Activated CD4-positive, alpha-beta T cell treated with anti-CD3 and anti-CD28 coated beads, Interleukin-2, amount 10 ng/mL, durations not matched to agents 24 days and 14 days (primary cell): Measurements from ENCODE around the gene BRAF. TPM values are rescaled to one million over a fixed set of nuclear protein-coding genes. Genes with fewer than 3 reads are reported as not detected.
"Not testable (repeated sequence)": the region's sequence is repeated elsewhere in the genome, so short reads cannot be mapped to it uniquely, and the experiment has no call there.

Experiments
- DNase-seq: peaks from one replicate; pipeline ENCODE4 v3.0.0; 2022
- H3K27ac Mint-ChIP-seq: one replicate; pipeline ENCODE4 v1.8.0; 2022; ENCODE audit warnings: mild to moderate bottlenecking, mixed read lengths
- H3K27me3 Mint-ChIP-seq: one replicate; pipeline ENCODE4 v1.8.0; 2022; ENCODE audit warnings: mixed read lengths
- H3K36me3 Mint-ChIP-seq: one replicate; pipeline ENCODE4 v1.8.0; 2022; ENCODE audit warnings: low read depth, mild to moderate bottlenecking, mixed read lengths
- H3K4me1 Mint-ChIP-seq: one replicate; pipeline ENCODE4 v1.8.0; 2021; ENCODE audit warnings: mixed read lengths
- H3K4me3 Mint-ChIP-seq: one replicate; pipeline ENCODE4 v1.8.0; 2022; ENCODE audit warnings: mild to moderate bottlenecking, moderate library complexity, mixed read lengths
- H3K9me3 Mint-ChIP-seq: one replicate; pipeline ENCODE4 v1.8.0; 2021; ENCODE audit warnings: mixed read lengths
- intact Hi-C: fragments of 100-400 bp; cut with micrococcal nuclease; formaldehyde crosslinking; loops from one replicate; pipeline ENCODE4 v1.15.1; 2023
- total RNA-seq: library from RNA; stranded (reverse); gene quantifications from 2 replicates; pipeline ENCODE4 v1.2.3, GENCODE V29; 2022

BRAF gene
- total RNA-seq, 1 donor from 2014 or later, result 22.4 TPM

- H3K9me3 Mint-ChIP-seq, H3K27ac Mint-ChIP-seq, H3K4me3 Mint-ChIP-seq, H3K36me3 Mint-ChIP-seq, intact Hi-C loops, DNase-seq: not testable (repeated sequence)
- peaks cover 20% of the 10 kb centered on the region for H3K4me1 Mint-ChIP-seq
- H3K27me3 Mint-ChIP-seq, result peaks cover 21% of the 10 kb centered on the region
Observed at GRCh38 chr7:140669862-140670261, 254.9 kb downstream of the BRAF start.

DNA sequence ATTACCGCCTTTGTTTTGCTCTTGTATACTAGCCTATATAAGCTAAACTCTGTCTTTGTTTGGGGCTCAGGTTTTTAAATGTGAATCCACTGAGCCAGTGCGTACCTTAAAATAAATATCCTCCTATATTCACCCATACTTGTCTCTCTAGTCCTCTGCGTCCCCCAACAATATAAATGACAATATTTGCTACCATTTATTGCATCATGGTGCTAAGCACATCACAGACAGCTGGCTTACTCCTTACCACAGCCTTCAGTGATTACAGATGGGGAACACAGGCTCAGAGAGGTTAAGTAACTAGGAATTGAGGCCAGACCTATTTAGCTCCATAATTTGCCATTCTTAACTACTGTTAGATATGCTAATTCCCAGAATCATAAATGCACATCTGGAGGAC is 255.4 kb downstream of the BRAF start:
- Mint-ChIP-seq H3K9me3 (no peaks in the 10 kb centered on the region), H3K4me3 (no peak overlapping the region), H3K27ac (no peak overlapping the region), H3K36me3 (no peaks in the 10 kb centered on the region), H3K27me3 (peaks cover 25% of the 10 kb centered on the region), H3K4me1 (peaks cover 15% of the 10 kb centered on the region)
- intact Hi-C loops, result no loop called here
- no peak for DNase-seq

Other genes starting within 250 kb of the BRAF start
- gene NDUFB2, start 228.2 kb downstream of the BRAF start, total RNA-seq, result 183 and 192 TPM in 2 replicates
- gene MRPS33, start 90.0 kb upstream of the BRAF start, total RNA-seq, result 73.0 and 74.2 TPM in 2 replicates
- gene TMEM178B, start 149.1 kb upstream of the BRAF start, total RNA-seq, result 0.52 and 0.68 TPM in 2 replicates